H1 (cell line): ENCODE data around the gene PIAS4. TPM values are rescaled to one million over a fixed set of nuclear protein-coding genes. Genes with fewer than 3 reads are reported as not detected.

Experiments used
- MAFK ChIP-seq: IDR thresholded peaks from 2 replicates; pipeline ENCODE4 v1.6.1; 2012; ENCODE audit warnings: low read depth, mild to moderate bottlenecking, improper control_type of control experiment, low read length
- polyA plus RNA-seq, 7 experiments: library from polyadenylated mRNA; depleted of rRNA in 3 of 7; stranded (reverse) in 5 of 7; unstranded in 2 of 7; fragments of >200 nt in 5 of 7; fragments of 200-250 nt in 2 of 7; gene quantifications; 1 replicate in 5 of 7; 2 replicates in 1 of 7; 4 replicates in 1 of 7; pipeline versions ENCODE4 v1.2.1 to v1.2.3, GENCODE V29; 2011 to 2013; ENCODE audit warnings: missing spikeins in 2 of 7, mixed read lengths in 2 of 7
- total RNA-seq: library from RNA; stranded (reverse); fragmentation: NEBNext Ultra II Directional; extraction: Animal tissue kit (Norgen Biotek cat#: 25700); gene quantifications from 2 replicates; pipeline ENCODE4 v1.2.1, GENCODE V29; 2021

PIAS4 gene
- total and polyA plus RNA-seq, 2 of the 8 experiments (the other 6 are each of a cell fraction or from before 2014, with no cell fraction given): 30.2 to 51.4 TPM

DNA sequence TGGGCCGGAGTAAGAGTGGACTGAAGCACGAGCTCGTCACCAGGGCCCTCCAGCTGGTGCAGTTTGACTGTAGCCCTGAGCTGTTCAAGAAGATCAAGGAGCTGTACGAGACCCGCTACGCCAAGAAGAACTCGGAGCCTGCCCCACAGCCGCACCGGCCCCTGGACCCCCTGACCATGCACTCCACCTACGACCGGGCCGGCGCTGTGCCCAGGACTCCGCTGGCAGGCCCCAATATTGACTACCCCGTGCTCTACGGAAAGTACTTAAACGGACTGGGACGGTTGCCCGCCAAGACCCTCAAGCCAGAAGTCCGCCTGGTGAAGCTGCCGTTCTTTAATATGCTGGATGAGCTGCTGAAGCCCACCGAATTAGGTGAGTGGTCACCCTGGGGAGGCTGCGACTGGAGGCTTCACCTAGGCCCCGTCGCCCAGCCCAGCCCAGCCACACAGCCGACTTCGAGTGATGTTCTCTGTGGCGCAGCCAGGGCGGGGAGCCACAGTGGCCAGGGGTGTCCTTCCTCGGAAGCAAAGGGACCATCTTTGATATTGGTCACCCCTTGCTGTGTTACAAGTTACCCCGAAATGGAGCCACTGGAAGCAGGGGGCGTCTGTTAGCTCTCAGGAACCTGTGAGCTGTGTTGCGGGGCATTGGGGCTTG is 5.6 kb downstream of the PIAS4 start (continued):
- no peak for TF ChIP-seq MAFK
